Hepatocyte (in vitro differentiated cells): ENCODE results near the gene SSRP1. TPM values are rescaled to one million over a fixed set of nuclear protein-coding genes. Genes with fewer than 3 reads are reported as not detected.

Experiments
- DNase-seq: peaks from one replicate; pipeline ENCODE4 v3.0.0-alpha.2; 2016; ENCODE audit warnings: low spot score
- H2AFZ ChIP-seq: fragments of 200-600 bp; sonication (generic); 2 replicates; pipeline ENCODE4 v1.6.0; 2016; ENCODE audit warnings: antibody characterized with exemption, mild to moderate bottlenecking
- H3K27ac ChIP-seq: fragments of 200-600 bp; sonication (generic); 2 replicates; pipeline ENCODE4 v1.5.1; 2016; ENCODE audit warnings: mild to moderate bottlenecking
- H3K27me3 ChIP-seq: fragments of 200-600 bp; sonication (generic); 2 replicates; pipeline ENCODE4 v1.6.1; 2016
- H3K36me3 ChIP-seq: fragments of 200-600 bp; sonication (generic); replicated peaks from 2 replicates; pipeline ENCODE4 v1.5.1; 2016; ENCODE audit warnings: low read depth; ENCODE audit not compliant: insufficient read depth
- H3K4me1 ChIP-seq: fragments of 200-600 bp; sonication (generic); 2 replicates; pipeline ENCODE4 v1.5.1; 2016; ENCODE audit warnings: mild to moderate bottlenecking, moderate library complexity; ENCODE audit not compliant: insufficient read depth
- H3K4me2 ChIP-seq: fragments of 200-600 bp; sonication (generic); 2 replicates; pipeline ENCODE4 v1.6.0; 2016
- H3K4me3 ChIP-seq: fragments of 200-600 bp; sonication (generic); 2 replicates; pipeline ENCODE4 v1.5.1; 2016; ENCODE audit warnings: mild to moderate bottlenecking
- H3K79me2 ChIP-seq: fragments of 200-600 bp; sonication (generic); 2 replicates; pipeline ENCODE4 v1.6.0; 2017; ENCODE audit warnings: mild to moderate bottlenecking
- H3K9me2 ChIP-seq: fragments of 200-600 bp; sonication (generic); replicated peaks from 2 replicates; pipeline ENCODE4 v1.6.0; 2017; ENCODE audit warnings: mild to moderate bottlenecking; ENCODE audit not compliant: insufficient read depth
- H3K9me3 ChIP-seq: fragments of 200-600 bp; sonication (generic); 2 replicates; pipeline ENCODE4 v1.5.1; 2016; ENCODE audit warnings: low read depth, mild to moderate bottlenecking
- H4K20me1 ChIP-seq: fragments of 200-600 bp; sonication (generic); 2 replicates; pipeline ENCODE4 v1.6.0; 2016; ENCODE audit warnings: mild to moderate bottlenecking; ENCODE audit not compliant: insufficient read depth, poor library complexity, severe bottlenecking
- EZH2 ChIP-seq: fragments of 200-600 bp; sonication (generic); IDR thresholded peaks from 2 replicates; pipeline ENCODE4 v1.6.1; 2016; ENCODE audit warnings: antibody characterized with exemption, mild to moderate bottlenecking, borderline replicate concordance
- EZH2phosphoT487 ChIP-seq: fragments of 200-600 bp; sonication (generic); IDR thresholded peaks from one replicate; pipeline ENCODE4 v1.6.1; 2018; ENCODE audit warnings: antibody characterized with exemption, mild to moderate bottlenecking, low read depth, moderate library complexity; ENCODE audit not compliant: unreplicated experiment, severe bottlenecking
- WGBS: methylation state at CpG from one replicate; pipeline ENCODE4 v1.1.6; 2016; ENCODE audit warnings: low lambda C conversion rate; ENCODE audit errors: missing lambda C conversion rate; 5-methylcytosine and 5-hydroxymethylcytosine counted together
- polyA plus RNA-seq: library from polyadenylated mRNA; unstranded; fragments of >200 nt; fragmentation: Nextera tagmentation; extraction: Ambion mirVana; gene quantifications from 2 replicates; pipeline ENCODE4 v1.2.1, GENCODE V29; 2016
- total RNA-seq: library from RNA; depleted of rRNA; stranded (reverse); fragments of >200 nt; gene quantifications from 2 replicates; pipeline ENCODE4 v1.2.3, GENCODE V29; 2014
- TF ChIP-seq, protein P1 (sequence below): fragments of 200-600 bp; sonication (generic); IDR thresholded peaks from 2 replicates; pipeline ENCODE4 v1.5.1; 2016; ENCODE audit warnings: antibody characterized with exemption, mild to moderate bottlenecking; ENCODE audit not compliant: poor library complexity

Gene SSRP1
- total and polyA plus RNA-seq, 2 experiments from 2014 or later = 34.0 to 64.6 TPM

DNA sequence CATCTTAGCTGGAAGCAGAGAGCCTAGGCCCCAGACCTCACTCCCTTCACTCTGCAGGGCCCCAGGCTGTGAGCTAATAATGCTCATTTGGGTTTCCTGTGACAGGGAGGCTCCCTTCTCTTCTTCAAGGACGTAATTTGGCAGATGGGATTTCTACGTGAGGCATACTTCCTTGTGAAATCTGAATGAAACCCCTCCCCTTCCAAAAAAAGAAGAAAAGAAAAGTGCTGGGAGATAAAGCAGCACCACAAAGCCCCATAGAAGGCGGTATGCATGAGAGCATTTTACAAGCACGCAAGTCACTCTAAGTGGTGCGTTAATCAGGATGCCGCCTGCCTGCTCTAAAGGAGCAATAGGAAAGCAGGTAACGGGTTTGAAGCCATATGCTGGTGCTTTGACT lies 8.1 kb upstream of the SSRP1 start:
- H3K27me3 ChIP-seq = no peaks in the 10 kb centered on the region
- H3K27ac ChIP-seq = no peak overlapping the region
- no peak overlapping the region for H3K4me3 ChIP-seq
- H3K9me3 ChIP-seq = no peaks in the 10 kb centered on the region
- no peak for DNase-seq
- 62% methylated on average over 7 of the region's 7 CpGs for WGBS
- no peaks in the 10 kb centered on the region for H4K20me1 ChIP-seq
- H3K36me3 ChIP-seq = no peaks in the 10 kb centered on the region
- H3K4me2 ChIP-seq = no peak overlapping the region
- H3K9me2 ChIP-seq = no peaks in the 10 kb centered on the region
- no peaks in the 10 kb centered on the region for H3K79me2 ChIP-seq
- H3K4me1 ChIP-seq = no peaks in the 10 kb centered on the region
- TF ChIP-seq, protein P1, sequence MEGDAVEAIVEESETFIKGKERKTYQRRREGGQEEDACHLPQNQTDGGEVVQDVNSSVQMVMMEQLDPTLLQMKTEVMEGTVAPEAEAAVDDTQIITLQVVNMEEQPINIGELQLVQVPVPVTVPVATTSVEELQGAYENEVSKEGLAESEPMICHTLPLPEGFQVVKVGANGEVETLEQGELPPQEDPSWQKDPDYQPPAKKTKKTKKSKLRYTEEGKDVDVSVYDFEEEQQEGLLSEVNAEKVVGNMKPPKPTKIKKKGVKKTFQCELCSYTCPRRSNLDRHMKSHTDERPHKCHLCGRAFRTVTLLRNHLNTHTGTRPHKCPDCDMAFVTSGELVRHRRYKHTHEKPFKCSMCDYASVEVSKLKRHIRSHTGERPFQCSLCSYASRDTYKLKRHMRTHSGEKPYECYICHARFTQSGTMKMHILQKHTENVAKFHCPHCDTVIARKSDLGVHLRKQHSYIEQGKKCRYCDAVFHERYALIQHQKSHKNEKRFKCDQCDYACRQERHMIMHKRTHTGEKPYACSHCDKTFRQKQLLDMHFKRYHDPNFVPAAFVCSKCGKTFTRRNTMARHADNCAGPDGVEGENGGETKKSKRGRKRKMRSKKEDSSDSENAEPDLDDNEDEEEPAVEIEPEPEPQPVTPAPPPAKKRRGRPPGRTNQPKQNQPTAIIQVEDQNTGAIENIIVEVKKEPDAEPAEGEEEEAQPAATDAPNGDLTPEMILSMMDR = no peak
- TF ChIP-seq EZH2 = no peak
- TF ChIP-seq EZH2phosphoT487 = no peak
- no peak overlapping the region for H2AFZ ChIP-seq

DNA sequence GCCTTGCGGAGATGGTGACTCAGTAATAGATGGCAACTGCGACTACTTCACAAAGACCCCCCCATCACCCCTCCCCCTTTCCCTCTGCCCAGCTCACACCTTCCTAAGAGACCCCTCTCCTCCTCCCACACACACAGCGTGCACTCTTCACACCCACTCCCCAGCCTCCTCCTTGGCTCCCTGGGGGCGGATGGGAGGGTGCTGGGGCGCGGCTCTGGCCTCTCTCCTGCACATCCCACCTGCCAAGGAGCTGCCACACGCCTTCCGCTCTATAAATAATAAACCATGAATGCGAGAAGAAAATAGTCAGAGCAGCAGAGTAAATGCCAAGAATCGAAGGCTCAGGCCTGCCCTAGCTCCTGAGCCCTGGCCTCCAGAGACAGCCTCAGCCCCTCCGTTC lies 7.0 kb upstream of the SSRP1 start:
- no peak overlapping the region for H3K4me3 ChIP-seq
- H3K9me2 ChIP-seq = no peaks in the 10 kb centered on the region
- H3K4me2 ChIP-seq = no peak overlapping the region
- no peaks in the 10 kb centered on the region for H3K79me2 ChIP-seq
- TF ChIP-seq EZH2phosphoT487 (no peak), EZH2 (no peak)
- TF ChIP-seq, protein P1 = no peak
- H3K27ac ChIP-seq = no peak overlapping the region
- no peaks in the 10 kb centered on the region for H3K4me1 ChIP-seq
- no peak for DNase-seq
- H4K20me1 ChIP-seq = no peaks in the 10 kb centered on the region
- no peaks in the 10 kb centered on the region for H3K27me3 ChIP-seq
- WGBS = 89% methylated on average over 11 of the region's 11 CpGs
- no peak overlapping the region for H2AFZ ChIP-seq
- no peaks in the 10 kb centered on the region for H3K36me3 ChIP-seq
- H3K9me3 ChIP-seq = no peaks in the 10 kb centered on the region

DNA sequence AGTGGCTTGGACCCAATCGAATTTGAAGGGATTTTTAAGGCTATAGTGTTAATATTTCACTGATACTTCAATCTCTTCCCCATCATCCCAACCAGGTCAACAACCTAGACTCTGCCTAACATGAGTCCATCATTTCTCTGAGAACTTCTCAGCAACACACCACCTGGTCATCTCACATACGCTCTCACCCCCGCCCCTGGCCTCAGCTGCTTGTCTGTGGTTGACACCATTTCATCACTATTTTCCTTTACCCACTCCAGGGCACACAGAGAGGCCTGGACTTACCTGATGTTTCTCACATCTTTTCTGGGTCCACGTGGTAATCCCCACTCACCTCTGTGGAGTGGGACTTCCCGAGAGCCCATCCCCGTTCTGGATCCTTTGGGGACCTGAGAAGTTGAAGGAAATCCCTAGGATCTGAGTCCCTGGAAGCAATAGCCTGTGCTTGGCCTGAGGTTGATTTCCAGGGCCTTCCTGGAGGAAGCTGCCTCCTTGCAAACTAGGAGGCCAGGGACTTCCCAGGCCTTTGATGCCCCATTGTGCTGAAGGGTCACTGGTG lies 5.6 kb upstream of the SSRP1 start:
- H3K4me1 ChIP-seq = peaks cover 2% of the 10 kb centered on the region
- TF ChIP-seq EZH2phosphoT487 = no peak
- TF ChIP-seq, protein P1 = no peak
- TF ChIP-seq EZH2 = no peak
- H3K4me2 ChIP-seq = no peak overlapping the region
- H3K9me3 ChIP-seq = no peaks in the 10 kb centered on the region
- no peak for DNase-seq
- no peaks in the 10 kb centered on the region for H3K27me3 ChIP-seq
- 94% methylated on average over 6 of the region's 6 CpGs for WGBS
- H3K9me2 ChIP-seq = no peaks in the 10 kb centered on the region
- peaks cover 5% of the 10 kb centered on the region for H3K79me2 ChIP-seq
- H2AFZ ChIP-seq = no peak overlapping the region
- H3K27ac ChIP-seq = no peak overlapping the region
- no peaks in the 10 kb centered on the region for H4K20me1 ChIP-seq
- no peak overlapping the region for H3K4me3 ChIP-seq
- H3K36me3 ChIP-seq = no peaks in the 10 kb centered on the region
